ENCODE measurements around the gene ADAM22.

ADAM22 gene

GRCh38 chr7:88223265-88223664, 289.2 kb downstream of the ADAM22 start:
- no peak for DNase-seq (ENCODE audit: low read depth)
- no peak for TF ChIP-seq CTCF (IDR thresholded peaks at IDR 0.05; ENCODE audit: insufficient read depth, low read depth, low read length, missing control alignments)
- no peak overlapping the region for H3K4me3 ChIP-seq (ENCODE audit: low read length)

GRCh38 chr7:88224601-88225275, 290.7 kb downstream of the ADAM22 start:
- no peak overlapping the region for H3K4me3 ChIP-seq (ENCODE audit: low read length)
- TF ChIP-seq CTCF (IDR thresholded peaks at IDR 0.05; ENCODE audit: insufficient read depth, low read depth, low read length, missing control alignments) = no peak
- peak; percentile 76 for DNase-seq (ENCODE audit: low read depth)

- no peak overlapping the region for H3K4me3 ChIP-seq (ENCODE audit: low read length)
Observed at GRCh38 chr7:88226201-88226600, 292.1 kb downstream of the ADAM22 start.

GRCh38 chr7:88226886-88227516, 292.9 kb downstream of the ADAM22 start:
- TF ChIP-seq CTCF (IDR thresholded peaks at IDR 0.05; ENCODE audit: insufficient read depth, low read depth, low read length, missing control alignments) = no peak
- no peak overlapping the region for H3K4me3 ChIP-seq (ENCODE audit: low read length)
- DNase-seq (ENCODE audit: low read depth) = peak; percentile 93

More at GRCh38 chr7:88226201-88226600, 292.1 kb downstream of the ADAM22 start:
- no peak for DNase-seq (ENCODE audit: low read depth)
- no peak for TF ChIP-seq CTCF (IDR thresholded peaks at IDR 0.05; ENCODE audit: insufficient read depth, low read depth, low read length, missing control alignments)

GRCh38 chr7:88229302-88229995, 295.4 kb downstream of the ADAM22 start:
- no peak overlapping the region for H3K4me3 ChIP-seq (ENCODE audit: low read length)
- no peak for DNase-seq (ENCODE audit: low read depth)
- no peak for TF ChIP-seq CTCF (IDR thresholded peaks at IDR 0.05; ENCODE audit: insufficient read depth, low read depth, low read length, missing control alignments)

GRCh38 chr7:88230646-88231045, 296.6 kb downstream of the ADAM22 start:
- TF ChIP-seq CTCF (IDR thresholded peaks at IDR 0.05; ENCODE audit: insufficient read depth, low read depth, low read length, missing control alignments) = no peak
- no peak overlapping the region for H3K4me3 ChIP-seq (ENCODE audit: low read length)
- no peak for DNase-seq (ENCODE audit: low read depth)
